AG04450 (cell line): ENCODE data around the gene CNTFR. TPM values are rescaled to one million over a fixed set of nuclear protein-coding genes. Genes with fewer than 3 reads are reported as not detected.
"Not testable (repeated sequence)": the region's sequence is repeated elsewhere in the genome, so short reads cannot be mapped to it uniquely, and the experiment has no call there.

Experiments used
- CTCF ChIA-PET: fragments of 300-600, 350-600 bp; formaldehyde crosslinking; extraction: SDS; loops from one replicate; lab custom pipeline; 2022; ENCODE audit warnings: antibody characterized with exemption, inconsistent platforms; lab: Charles Lee
- POLR2A ChIA-PET: fragments of 350-600 bp; formaldehyde crosslinking; extraction: SDS; loops from one replicate; lab custom pipeline; 2021; ENCODE audit warnings: antibody characterized with exemption, inconsistent platforms; lab: Yijun Ruan, JAX
- DNase-seq: peaks from one replicate; pipeline ENCODE4 v3.0.0-alpha.2; 2011; ENCODE audit warnings: low read depth, low spot score
- H3K27ac ChIP-seq: one replicate; pipeline ENCODE4 v1.5.1; 2012; ENCODE audit warnings: low read depth, low read length, control low read depth
- H3K27me3 ChIP-seq: one replicate; pipeline ENCODE4 v1.6.0; 2012; ENCODE audit warnings: low read length; ENCODE audit not compliant: control insufficient read depth, insufficient read depth
- H3K4me3 ChIP-seq: 2 replicates; pipeline ENCODE4 v1.5.1; 2011; ENCODE audit warnings: mild to moderate bottlenecking, low read depth, low read length, control low read depth
- H3K9me3 ChIP-seq: 2 replicates; pipeline ENCODE4 v1.5.1; 2012; ENCODE audit warnings: low read length; ENCODE audit not compliant: control insufficient read depth, insufficient read depth
- polyA plus RNA-seq: library from polyadenylated mRNA; depleted of rRNA; stranded (reverse); fragments of >200 nt; gene quantifications from 2 replicates; pipeline ENCODE4 v1.2.3, GENCODE V29; 2011
- TF ChIP-seq, protein P1 (sequence below): IDR thresholded peaks from 2 replicates; pipeline ENCODE4 v1.5.1; 2011; ENCODE audit warnings: low read depth, low read length, control low read depth, inconsistent platforms

CNTFR gene
- polyA plus RNA-seq, 1 experiment, result not detected

DNA sequence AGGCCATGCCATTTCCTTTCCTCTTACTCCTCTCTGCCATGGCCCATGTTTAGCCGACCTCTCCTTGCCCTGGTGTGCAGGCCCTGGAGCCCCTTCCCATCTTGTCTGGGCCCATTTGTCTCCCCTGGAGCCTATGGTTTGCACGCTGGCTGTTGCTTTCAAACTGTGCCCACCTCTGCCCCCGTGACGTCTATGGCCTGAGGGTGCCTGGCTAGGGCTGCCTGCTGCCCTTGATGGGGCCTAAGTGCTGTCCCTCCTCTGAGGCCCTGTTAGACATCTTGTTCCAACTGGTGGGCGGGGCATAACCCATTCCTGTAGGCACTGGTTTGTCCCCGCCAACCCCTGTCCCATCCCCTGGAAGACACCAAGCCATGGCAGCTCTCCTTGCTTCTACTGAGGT, 44.0 kb downstream of the CNTFR start:
- ChIA-PET CTCF (interaction anchor here (1.4 to 2.7 kb wide), 2 partner anchors 46 to 142 kb away, joined by 4 to 14 read pairs; no protein-coding TSS in a partner anchor), POLR2A (no interaction called here)
- TF ChIP-seq, protein P1, sequence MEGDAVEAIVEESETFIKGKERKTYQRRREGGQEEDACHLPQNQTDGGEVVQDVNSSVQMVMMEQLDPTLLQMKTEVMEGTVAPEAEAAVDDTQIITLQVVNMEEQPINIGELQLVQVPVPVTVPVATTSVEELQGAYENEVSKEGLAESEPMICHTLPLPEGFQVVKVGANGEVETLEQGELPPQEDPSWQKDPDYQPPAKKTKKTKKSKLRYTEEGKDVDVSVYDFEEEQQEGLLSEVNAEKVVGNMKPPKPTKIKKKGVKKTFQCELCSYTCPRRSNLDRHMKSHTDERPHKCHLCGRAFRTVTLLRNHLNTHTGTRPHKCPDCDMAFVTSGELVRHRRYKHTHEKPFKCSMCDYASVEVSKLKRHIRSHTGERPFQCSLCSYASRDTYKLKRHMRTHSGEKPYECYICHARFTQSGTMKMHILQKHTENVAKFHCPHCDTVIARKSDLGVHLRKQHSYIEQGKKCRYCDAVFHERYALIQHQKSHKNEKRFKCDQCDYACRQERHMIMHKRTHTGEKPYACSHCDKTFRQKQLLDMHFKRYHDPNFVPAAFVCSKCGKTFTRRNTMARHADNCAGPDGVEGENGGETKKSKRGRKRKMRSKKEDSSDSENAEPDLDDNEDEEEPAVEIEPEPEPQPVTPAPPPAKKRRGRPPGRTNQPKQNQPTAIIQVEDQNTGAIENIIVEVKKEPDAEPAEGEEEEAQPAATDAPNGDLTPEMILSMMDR, result no peak

DNA sequence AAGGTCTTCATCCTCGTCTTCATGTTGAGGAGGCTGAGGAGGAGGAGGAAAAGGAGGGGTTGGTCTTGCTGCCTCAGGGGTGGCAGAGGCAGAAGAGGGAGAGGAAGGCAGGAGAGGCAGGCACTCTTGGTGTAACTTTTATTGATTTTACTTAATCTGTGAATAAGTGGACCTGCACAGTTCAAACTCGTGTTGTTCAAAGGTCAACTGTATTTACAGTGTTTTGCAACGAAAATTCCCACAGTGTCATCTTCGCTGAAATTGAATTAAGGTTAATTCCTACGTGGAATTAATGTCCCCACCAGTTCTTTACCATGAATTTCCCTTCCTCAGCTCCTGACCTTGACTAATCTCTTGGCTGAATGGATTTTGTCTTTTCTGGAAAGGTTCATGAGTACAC, 45.5 kb downstream of the CNTFR start:
- H3K27me3 ChIP-seq, result peaks cover 16% of the 10 kb centered on the region
- no peak for DNase-seq
- ChIA-PET CTCF (interaction anchor here (1.1 to 2.7 kb wide), 4 partner anchors 43 to 140 kb away, joined by 3 to 14 read pairs (median 7); no protein-coding TSS in a partner anchor), POLR2A (no interaction called here)
- TF ChIP-seq, protein P1, result no peak
- no peak overlapping the region for H3K4me3 ChIP-seq
- H3K27ac ChIP-seq, result no peak overlapping the region
- no peaks in the 10 kb centered on the region for H3K9me3 ChIP-seq

More for the DNA sequence above, 44.0 kb downstream of the CNTFR start:
- Histone ChIP-seq H3K4me3 (no peak overlapping the region), H3K9me3 (no peaks in the 10 kb centered on the region), H3K27ac (no peak overlapping the region), H3K27me3 (peaks cover 13% of the 10 kb centered on the region)
- no peak for DNase-seq

DNA sequence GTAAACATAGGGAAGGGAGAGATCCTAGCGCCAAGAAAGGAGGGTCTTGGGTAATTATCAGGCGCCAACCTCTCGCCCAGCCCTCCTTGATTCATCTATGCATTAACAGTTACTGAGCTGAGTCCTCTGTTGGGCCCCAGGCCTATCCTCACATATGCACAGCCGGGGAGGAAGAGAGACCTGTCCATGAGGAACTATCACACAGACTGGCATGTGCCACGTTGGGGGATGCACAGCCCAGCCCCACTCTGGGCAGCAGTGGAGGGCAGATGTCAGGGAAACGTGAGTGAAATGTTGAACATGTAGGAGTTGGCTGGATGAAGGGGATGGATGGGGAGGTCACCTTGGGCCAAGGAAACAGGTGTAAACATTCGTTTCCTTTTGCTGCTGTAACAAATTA, 48.0 kb downstream of the CNTFR start:
- TF ChIP-seq, protein P1, result no peak
- Histone ChIP-seq H3K27ac (no peak overlapping the region), H3K4me3 (no peak overlapping the region), H3K27me3 (peaks cover 22% of the 10 kb centered on the region), H3K9me3 (no peaks in the 10 kb centered on the region)
- DNase-seq, result no peak
- CTCF ChIA-PET, result no interaction called here
- POLR2A ChIA-PET, result no interaction called here

DNA sequence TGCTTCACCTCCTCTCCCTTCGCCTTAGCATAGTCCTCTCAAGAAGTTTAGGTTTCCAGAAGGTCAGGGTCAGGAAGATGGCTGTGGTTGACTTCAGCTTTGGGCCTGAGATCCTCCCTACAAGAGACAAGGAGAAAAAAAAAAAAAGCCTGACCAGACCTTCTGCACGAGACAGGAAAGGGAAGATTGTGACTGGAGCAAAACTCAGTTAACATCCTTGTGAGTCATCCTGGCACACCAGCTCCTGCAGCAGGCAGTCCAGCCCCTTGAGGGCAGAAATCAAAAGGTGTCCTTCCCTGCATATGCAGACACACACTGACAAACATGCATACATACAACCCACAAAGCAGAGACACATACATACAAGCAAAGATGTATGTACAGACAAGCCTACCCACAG, 48.7 kb downstream of the CNTFR start:
- TF ChIP-seq, protein P1, result 0 out of 2 replicates have a peak, but pooled peaks have one; percentile 5
- DNase-seq, result no peak

DNA sequence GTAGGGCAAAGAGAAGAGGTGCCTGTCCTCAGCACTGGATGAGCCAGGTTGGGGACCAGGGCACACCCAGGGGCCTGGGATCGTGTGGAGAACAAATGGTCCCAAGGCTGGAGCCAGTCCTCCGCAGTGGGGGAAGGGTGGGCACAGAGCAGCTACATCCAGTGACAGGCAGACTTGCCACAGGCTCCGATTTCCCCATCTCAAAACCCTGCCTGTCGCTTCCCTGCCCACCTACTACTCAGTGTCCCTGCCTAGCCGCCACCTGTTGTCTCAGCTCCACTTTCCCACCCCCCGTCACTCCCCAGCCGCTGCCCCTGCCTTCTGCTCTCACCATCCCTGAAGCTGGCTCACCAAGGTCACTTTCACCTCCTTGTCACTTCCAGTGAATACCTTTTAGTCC, 52.8 kb downstream of the CNTFR start:
- ChIA-PET POLR2A (no interaction called here), CTCF (interaction anchor here (0.7 kb wide), 1 partner anchor 82 kb away, joined by 3 read pairs; no protein-coding TSS in a partner anchor)

More for the DNA sequence above, 48.7 kb downstream of the CNTFR start:
- CTCF ChIA-PET, result interaction anchor here (2.1 kb wide), 1 partner anchor 137 kb away, joined by 8 read pairs; no protein-coding TSS in a partner anchor
- H3K27me3 ChIP-seq, result peaks cover 24% of the 10 kb centered on the region
- no peak overlapping the region for H3K27ac ChIP-seq
- H3K4me3 ChIP-seq, result no peak overlapping the region
- POLR2A ChIA-PET, result no interaction called here
- H3K9me3 ChIP-seq, result no peaks in the 10 kb centered on the region

DNA sequence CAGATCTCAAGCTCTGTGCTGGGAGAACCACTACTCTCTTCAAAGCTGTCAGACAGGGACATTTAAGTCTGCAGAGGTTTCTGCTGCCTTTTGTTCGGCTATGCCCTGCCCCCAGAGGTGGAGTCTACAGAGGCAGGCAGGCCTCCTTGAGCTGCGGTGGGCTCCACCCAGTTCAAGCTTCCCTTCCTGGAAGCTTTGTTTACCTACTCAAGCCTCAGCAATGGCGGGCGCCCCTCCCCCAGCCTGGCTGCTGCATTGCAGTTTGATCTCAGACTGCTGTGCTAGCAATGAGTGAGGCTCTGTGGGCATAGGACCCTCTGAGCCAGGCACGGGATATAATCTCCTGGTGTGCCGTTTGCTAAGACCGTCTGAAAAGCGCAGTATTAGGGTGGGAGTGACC, 57.5 kb downstream of the CNTFR start:
- H3K27me3 ChIP-seq, result peaks cover 22% of the 10 kb centered on the region
- CTCF ChIA-PET, result interaction anchor here (1.8 kb wide), 1 partner anchor 128 kb away, joined by 6 read pairs; no protein-coding TSS in a partner anchor
- POLR2A ChIA-PET, H3K9me3 ChIP-seq, H3K4me3 ChIP-seq, DNase-seq, H3K27ac ChIP-seq: not testable (repeated sequence)

More for the DNA sequence above, 52.8 kb downstream of the CNTFR start:
- Histone ChIP-seq H3K9me3 (peaks cover 3% of the 10 kb centered on the region; the same call in 1 of the 2 replicates), H3K27me3 (peaks cover 31% of the 10 kb centered on the region), H3K27ac (no peak overlapping the region), H3K4me3 (no peak overlapping the region)
- TF ChIP-seq, protein P1, result no peak
- no peak for DNase-seq
